NCI-H2196 (cell line): ENCODE data around the gene CHD5.
"Not testable (repeated sequence)": the region's sequence is repeated elsewhere in the genome, so short reads cannot be mapped to it uniquely, and the experiment has no call there.

Experiments used
- DNase-seq: peaks from one replicate; lab custom pipeline; 2025; ENCODE audit not compliant: unreplicated experiment; lab: John Stamatoyannopoulos, UW

CHD5 gene

GRCh38 chr1:6068932-6069331, 111.2 kb downstream of the CHD5 start:
- no peak for DNase-seq

GRCh38 chr1:6068073-6068472, 112.0 kb downstream of the CHD5 start:
- no peak for DNase-seq

- DNase-seq, result no peak
These were observed 113.4 kb downstream of the CHD5 start for GRCh38 chr1:6066680-6067079.

- no peak for DNase-seq
These were observed 114.8 kb downstream of the CHD5 start for GRCh38 chr1:6065093-6065858.

GRCh38 chr1:6063532-6064053, 116.5 kb downstream of the CHD5 start:
- not testable (repeated sequence) for DNase-seq

- no peak for DNase-seq
These were observed 117.5 kb downstream of the CHD5 start for GRCh38 chr1:6062670-6063069.

- DNase-seq, result no peak
These were observed 120.3 kb downstream of the CHD5 start for GRCh38 chr1:6059866-6060265.

- DNase-seq, result no peak
These were observed 122.8 kb downstream of the CHD5 start for GRCh38 chr1:6057170-6057845.

GRCh38 chr1:6056572-6056948, 123.6 kb downstream of the CHD5 start:
- DNase-seq, result no peak

GRCh38 chr1:6054596-6054995, 125.5 kb downstream of the CHD5 start:
- DNase-seq, result peak; percentile 22

- no peak for DNase-seq
These were observed 126.9 kb downstream of the CHD5 start for GRCh38 chr1:6053206-6053546.

GRCh38 chr1:6052543-6053205, 127.4 kb downstream of the CHD5 start:
- peak; percentile 63 for DNase-seq
